C1 segment of cervical spinal cord (tissue), 14 donors: ENCODE data around the gene KRT83.
"Not testable (repeated sequence)": the region's sequence is repeated elsewhere in the genome, so short reads cannot be mapped to it uniquely, and the experiment has no call there.

ENCODE experiments used
- DNase-seq, 14 donors: peaks; one replicate each; lab custom pipeline; 2025; lab: John Stamatoyannopoulos, UW

KRT83 gene

DNA sequence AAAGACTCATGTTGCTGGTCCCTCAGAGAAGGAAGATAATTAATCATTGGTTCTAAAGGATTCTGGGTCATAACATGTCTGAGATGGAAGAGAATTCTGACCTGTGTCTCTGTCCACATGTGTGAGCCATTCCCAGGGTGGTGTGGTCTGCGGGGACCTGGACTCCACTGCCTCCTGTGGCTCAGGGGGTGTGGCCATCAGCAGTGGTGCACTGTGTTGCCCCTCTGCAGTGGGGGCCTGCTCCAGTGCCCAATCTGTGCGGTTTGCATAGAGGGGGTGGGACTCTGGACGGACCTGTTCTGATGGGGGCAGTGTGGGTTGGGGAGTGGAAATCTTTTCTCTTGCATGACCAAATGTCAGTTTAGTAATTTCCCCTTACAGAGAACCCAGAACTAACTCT, 32.6 kb upstream of the KRT83 start:
- DNase-seq = no peak

- no peak for DNase-seq
These were observed 31.8 kb upstream of the KRT83 start for GRCh38 chr12:52352951-52353350.

DNA sequence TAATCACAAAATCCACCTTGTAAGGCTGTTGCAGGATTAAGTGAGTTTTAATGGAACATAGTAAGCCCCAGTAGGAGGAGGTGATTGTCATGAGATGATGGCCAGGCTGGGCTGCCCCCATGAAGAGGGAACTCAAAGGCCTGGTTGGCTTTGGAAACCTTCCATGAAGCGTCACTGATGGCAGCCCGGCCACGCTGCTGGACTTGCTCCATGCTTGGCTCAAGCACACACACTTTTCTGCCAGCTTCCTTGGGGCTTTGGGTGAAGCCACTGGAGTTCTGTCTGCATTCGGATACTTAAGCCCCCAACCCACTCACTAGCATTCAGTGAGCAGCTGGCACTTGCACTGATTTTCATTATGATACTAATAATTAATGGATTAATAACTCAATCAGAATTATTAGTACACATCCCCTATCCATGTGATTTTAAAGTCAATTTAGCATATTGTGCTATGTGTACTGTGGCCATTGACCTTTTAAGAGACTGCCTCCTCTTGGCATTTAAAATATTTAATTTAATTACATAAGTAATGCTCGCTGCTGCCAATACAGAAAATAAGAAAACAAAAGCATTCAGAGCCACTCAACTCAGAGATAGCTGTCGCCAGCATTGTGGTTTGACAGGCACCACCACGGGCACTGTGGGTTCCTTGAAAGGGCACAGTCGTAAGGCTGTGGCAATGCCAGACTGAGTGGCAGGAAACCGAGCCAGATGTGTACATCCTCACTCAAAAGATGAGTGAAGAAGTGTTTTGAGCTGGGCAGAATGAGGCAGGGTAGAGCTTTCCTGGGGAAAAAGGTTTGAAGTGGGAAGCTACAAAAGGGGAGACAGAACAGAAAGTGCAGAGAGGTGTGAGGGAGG, 30.2 kb upstream of the KRT83 start:
- peak in 10 of 14 donors; percentile 4 to 52 (median 22) for DNase-seq

- no peak for DNase-seq
These were observed 29.6 kb upstream of the KRT83 start for GRCh38 chr12:52350786-52351185.

- DNase-seq = no peak
These were observed 28.9 kb upstream of the KRT83 start for GRCh38 chr12:52350021-52350620.

- no peak for DNase-seq
These were observed 28.0 kb upstream of the KRT83 start for GRCh38 chr12:52349196-52349595.

DNA sequence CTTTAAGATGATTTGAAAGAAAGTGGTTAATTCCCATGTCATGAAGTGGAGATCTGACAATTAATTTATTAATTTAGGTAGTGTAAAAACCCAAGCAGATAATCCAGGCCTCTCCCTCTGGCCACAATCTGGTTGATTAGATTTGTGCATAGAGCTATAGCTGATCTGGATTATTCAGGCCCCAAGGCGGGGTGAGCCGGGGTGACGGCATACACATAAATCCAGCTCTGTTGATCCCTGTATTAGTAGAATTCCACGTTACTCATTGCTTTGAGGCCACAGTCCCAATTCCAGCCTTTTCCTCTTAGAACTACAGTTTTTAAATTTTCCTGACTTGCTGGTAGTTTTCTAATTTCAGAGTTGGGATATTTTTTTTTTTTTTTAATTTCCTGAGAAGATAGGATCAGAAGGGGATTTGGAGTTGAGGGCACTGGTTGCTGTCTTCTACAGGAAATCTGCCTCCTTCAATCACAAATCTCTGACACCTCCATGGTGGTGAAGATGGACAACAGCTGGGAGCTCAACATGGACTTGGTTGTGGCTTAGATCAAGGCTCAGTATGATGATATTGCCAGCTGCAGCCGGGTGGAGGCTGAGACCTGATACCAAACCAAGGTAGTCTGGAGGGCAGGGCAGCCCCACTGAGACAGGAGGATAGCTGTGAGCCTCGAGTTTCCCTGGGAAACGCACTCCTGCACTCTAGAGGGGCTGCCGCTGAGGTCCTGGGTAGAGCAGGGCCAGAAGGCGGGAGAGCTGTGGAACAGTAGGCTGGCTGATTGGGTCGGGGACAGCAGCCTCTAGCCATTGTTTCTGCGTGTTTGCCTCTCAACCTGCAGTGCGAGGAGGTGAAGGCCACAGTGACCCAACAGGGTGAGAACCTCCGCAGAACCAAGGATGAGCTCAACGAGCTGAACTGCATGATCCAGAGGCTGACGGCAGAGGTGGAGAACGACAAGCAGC, 26.6 kb upstream of the KRT83 start:
- DNase-seq = no peak

GRCh38 chr12:52347016-52347415, 25.8 kb upstream of the KRT83 start:
- DNase-seq = no peak

GRCh38 chr12:52346593-52346992, 25.4 kb upstream of the KRT83 start:
- DNase-seq = peak in 7 of 14 donors; percentile 8 to 37 (median 16)

DNA sequence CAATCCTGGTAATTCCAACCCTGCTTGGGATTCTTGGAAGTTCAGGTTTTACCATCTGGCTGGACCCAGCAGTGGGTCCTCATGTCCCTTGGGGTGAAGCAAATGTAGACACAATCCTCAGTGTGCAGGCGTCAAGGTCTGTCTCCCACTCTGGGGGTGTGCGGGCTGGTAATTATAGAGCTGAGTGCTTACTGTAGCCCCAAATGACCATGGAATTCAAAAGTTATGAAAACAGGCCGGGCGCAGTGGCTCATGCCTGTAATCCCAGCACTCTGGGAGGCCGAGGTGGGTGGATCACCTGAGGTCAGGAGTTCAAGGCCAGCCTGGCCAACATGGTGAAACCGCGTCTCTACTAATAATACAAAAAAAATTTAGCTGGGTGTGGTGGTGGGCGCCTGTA, 23.8 kb upstream of the KRT83 start:
- DNase-seq = not testable (repeated sequence)

DNA sequence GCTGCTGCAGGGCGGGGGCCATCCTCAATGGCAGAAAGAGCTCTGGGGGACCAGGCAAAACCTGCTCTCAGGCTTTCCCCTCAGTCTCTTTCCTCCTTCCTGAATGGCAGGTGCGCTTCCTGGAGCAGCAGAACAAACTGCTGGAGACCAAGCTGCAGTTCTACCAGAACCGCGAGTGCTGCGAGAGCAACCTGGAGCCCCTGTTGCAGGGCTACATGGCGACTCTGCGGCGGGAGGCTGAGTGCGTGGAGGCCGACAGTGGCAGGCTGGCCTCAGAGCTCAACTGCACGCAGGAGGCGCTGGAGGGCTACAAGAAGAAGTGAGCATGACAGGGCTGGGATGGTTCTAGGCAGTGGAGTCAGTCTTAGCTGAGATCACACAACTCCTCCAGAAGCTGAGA, 22.9 kb upstream of the KRT83 start:
- no peak for DNase-seq

DNA sequence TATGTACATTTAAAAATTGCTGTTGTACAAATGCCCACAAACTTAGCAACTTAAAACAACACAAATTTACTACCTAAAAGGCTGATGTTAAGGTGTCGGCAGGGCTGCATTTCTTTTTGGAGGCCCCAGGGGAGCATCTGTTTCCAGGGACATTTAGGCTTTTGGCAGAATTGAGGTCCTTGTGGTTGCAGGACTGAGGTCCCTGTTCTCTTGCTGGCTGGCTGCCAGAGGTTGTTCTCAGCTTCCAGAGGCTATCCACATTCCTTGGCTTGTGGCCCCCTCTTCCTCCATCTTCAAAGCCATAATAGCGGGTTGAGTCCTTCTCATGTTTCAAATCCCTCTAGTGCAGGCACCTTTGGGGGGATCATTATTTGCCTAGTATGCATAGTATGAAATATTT, 22.4 kb upstream of the KRT83 start:
- no peak for DNase-seq

GRCh38 chr12:52342781-52343490, 21.7 kb upstream of the KRT83 start:
- no peak for DNase-seq

DNA sequence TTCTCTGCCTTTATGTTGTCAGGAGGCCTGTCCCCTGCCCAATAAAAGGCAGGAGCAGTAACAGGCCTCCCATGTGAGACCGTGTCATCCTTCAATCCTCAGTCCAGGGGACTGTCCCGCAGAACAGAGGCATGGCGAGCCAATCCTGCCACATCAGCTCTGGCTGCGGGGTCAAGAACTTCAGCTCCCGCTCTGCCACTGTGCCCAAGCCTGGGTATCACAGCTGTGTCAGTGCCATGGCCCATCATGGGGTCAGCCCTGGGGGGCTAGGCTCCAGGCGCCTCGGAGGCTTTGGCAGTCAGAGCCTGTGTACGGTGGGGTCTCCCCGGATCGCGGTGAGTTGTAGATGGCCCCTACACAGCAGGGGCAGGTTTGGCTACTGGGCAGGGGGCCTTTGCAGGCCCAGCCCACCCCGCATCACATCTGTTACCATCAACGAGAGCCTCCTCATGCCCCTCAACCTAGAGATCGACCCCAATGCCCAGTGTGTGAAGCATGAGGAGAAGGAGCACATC, 19.9 kb upstream of the KRT83 start:
- DNase-seq = no peak

- no peak for DNase-seq
These were observed 17.2 kb upstream of the KRT83 start for GRCh38 chr12:52338241-52338960.

GRCh38 chr12:52337054-52337453, 15.9 kb upstream of the KRT83 start:
- DNase-seq = no peak

GRCh38 chr12:52336641-52337040, 15.4 kb upstream of the KRT83 start:
- DNase-seq = no peak

DNA sequence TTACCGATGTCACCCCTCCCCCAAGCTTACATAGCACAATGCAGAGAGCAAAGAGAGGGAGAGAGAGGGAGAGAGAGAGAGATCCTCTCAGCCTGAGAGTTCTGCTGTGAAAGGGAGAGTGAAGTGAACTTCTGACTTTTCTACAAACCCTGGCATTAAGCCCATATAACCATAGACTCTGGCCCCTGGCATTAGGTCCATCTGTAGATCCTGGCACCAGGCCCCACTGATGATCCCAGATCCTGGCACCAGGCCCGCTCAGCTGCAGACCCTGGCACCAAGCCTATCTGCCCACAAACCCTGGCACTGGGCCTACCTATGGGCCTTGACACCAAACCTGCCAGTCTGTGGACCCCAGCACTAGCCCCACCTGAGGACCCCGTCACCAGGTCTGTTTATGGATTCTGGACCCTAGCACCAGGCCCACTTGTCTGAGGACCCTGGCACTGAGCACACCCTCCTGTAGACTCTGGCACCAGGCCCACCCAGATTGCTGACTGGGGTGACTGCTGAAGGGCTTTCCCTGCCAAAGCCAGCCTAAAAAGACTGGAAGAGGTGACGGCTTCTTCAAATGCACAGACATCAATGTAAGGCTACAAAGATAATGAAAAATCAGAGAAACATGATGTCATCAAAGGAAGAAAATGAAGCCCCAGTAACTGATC, 14.5 kb upstream of the KRT83 start:
- no peak for DNase-seq

DNA sequence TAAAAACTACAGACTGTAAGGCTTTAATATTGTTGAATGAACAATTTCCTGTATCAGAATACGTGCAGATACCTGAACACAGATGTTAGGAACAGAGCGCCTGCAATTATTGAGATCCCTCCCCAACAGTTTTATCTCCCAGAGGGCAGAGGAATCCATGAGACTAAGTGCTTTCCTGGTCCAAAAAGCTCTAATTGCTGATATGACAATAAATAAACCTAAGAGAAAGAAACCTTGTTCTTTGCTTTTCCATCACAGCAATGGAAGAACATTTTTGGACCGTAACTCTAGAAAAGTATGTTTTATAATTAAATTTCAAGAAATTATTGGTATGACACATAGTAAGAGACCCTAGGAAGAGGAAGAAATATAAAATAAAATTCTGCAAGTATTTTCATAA, 13.0 kb upstream of the KRT83 start:
- DNase-seq = no peak

DNA sequence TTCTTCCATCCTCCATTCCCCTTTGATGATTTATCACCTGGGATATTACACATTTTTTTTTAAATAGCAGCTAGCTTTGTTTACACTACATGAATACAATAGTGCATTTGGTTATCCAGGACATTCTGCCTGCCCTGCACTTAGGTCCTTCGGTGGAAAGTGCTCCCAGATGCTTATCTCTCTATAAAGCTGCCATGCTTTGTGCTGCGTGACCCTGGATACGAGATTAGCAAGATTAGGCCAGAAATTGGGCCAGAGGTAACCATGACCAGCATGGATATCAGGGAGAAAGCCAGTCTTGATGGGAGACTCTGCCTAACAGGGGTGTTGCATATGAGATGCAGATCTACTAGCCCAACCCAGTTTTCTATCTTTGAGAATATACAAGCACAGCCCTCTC, 12.1 kb upstream of the KRT83 start:
- no peak for DNase-seq
